PC-3 (cell line): ENCODE measurements around the gene TTC22. TPM values are rescaled to one million over a fixed set of nuclear protein-coding genes. Genes with fewer than 3 reads are reported as not detected.

Experiments used
- ATAC-seq: fragments of 200-7000 bp; cut with Tn5 transposase; 2 replicates; pipeline ENCODE4 v1.9.1; 2020; ENCODE audit warnings: mild to moderate bottlenecking, moderate library complexity
- BruUV-seq: library from RNA; stranded (reverse); fragments of 400-500 nt; replicated peaks from 2 replicates; lab custom pipeline; 2021; lab: Mats Ljungman, UMichigan
- CTCF ChIA-PET: fragments of 300-600 bp; sonication (Branson Sonifier 250); formaldehyde crosslinking; loops from one replicate; lab custom pipeline; 2022; ENCODE audit warnings: antibody characterized with exemption; lab: Charles Lee
- POLR2A ChIA-PET: fragments of 300-600 bp; sonication (Branson Sonifier 250); formaldehyde crosslinking; loops from one replicate; lab custom pipeline; 2022; ENCODE audit warnings: antibody characterized with exemption; ENCODE audit not compliant: unreplicated experiment; lab: Charles Lee
- DNase-seq: peaks from one replicate; pipeline ENCODE4 v3.0.0-alpha.2; 2015
- H2AFZ ChIP-seq: fragments of 300-600 bp; sonication (generic); 2 replicates; pipeline ENCODE4 v1.6.0; 2016; ENCODE audit warnings: antibody characterized with exemption, low read length
- H3F3A ChIP-seq: fragments of 300-600 bp; sonication (generic); one replicate; pipeline ENCODE4 v1.6.0; 2017; ENCODE audit warnings: antibody characterized with exemption, low read length, control low read depth, mild to moderate bottlenecking; ENCODE audit not compliant: unreplicated experiment
- H3K27ac ChIP-seq: fragments of 300-600 bp; sonication (generic); 2 replicates; pipeline ENCODE4 v1.5.1; 2016; ENCODE audit warnings: mild to moderate bottlenecking, low read length
- H3K27me3 ChIP-seq: fragments of 300-600 bp; sonication (generic); 2 replicates; pipeline ENCODE4 v1.6.1; 2016; ENCODE audit warnings: low read length, mixed read lengths
- H3K36me3 ChIP-seq: fragments of 300-600 bp; sonication (generic); 2 replicates; pipeline ENCODE4 v1.6.1; 2016; ENCODE audit warnings: low read depth, mixed run types, low read length, mixed read lengths
- H3K4me1 ChIP-seq: fragments of 300-600 bp; sonication (generic); 2 replicates; pipeline ENCODE4 v1.5.1; 2016; ENCODE audit warnings: low read length; ENCODE audit not compliant: insufficient read depth
- H3K4me2 ChIP-seq: fragments of 300-600 bp; sonication (generic); 2 replicates; pipeline ENCODE4 v1.6.0; 2016; ENCODE audit warnings: low read length
- H3K4me3 ChIP-seq: fragments of 300-600 bp; sonication (generic); 2 replicates; pipeline ENCODE4 v1.5.1; 2016; ENCODE audit warnings: mild to moderate bottlenecking, low read length, mixed read lengths
- H3K79me2 ChIP-seq: fragments of 300-600 bp; sonication (generic); 2 replicates; pipeline ENCODE4 v1.6.1; 2017; ENCODE audit warnings: low read length, mixed read lengths
- H3K9ac ChIP-seq: fragments of 300-600 bp; sonication (generic); 2 replicates; pipeline ENCODE4 v1.6.0; 2016; ENCODE audit warnings: mild to moderate bottlenecking, low read length
- H3K9me2 ChIP-seq: fragments of 300-600 bp; sonication (generic); replicated peaks from 2 replicates; pipeline ENCODE4 v1.6.1; 2016; ENCODE audit warnings: mixed run types, low read length, mixed read lengths
- H3K9me3 ChIP-seq: fragments of 300-600 bp; sonication (generic); 2 replicates; pipeline ENCODE4 v1.6.1; 2016; ENCODE audit warnings: low read length, mixed read lengths
- H4K20me1 ChIP-seq: fragments of 300-600 bp; sonication (generic); 2 replicates; pipeline ENCODE4 v1.6.1; 2016; ENCODE audit warnings: low read length, mixed read lengths
- CTCF ChIP-seq: fragments of 300-600 bp; sonication (generic); conservative IDR thresholded peaks from 2 replicates; pipeline ENCODE4 v1.5.1; 2017; ENCODE audit warnings: antibody characterized with exemption, low read depth, mild to moderate bottlenecking, low read length
- EZH2 ChIP-seq: fragments of 300-600 bp; sonication (generic); IDR thresholded peaks from one replicate; pipeline ENCODE4 v1.6.1; 2017; ENCODE audit warnings: antibody characterized with exemption, mild to moderate bottlenecking, low read length; ENCODE audit not compliant: unreplicated experiment
- EZH2phosphoT487 ChIP-seq: fragments of 300-600 bp; sonication (generic); IDR thresholded peaks from 2 replicates; pipeline ENCODE4 v1.6.1; 2018; ENCODE audit warnings: mild to moderate bottlenecking, antibody characterized with exemption, low read length, borderline replicate concordance
- intact Hi-C: fragments of 100-400 bp; cut with micrococcal nuclease; formaldehyde crosslinking; loops from 2 replicates; pipeline ENCODE4 v1.9.0; 2023
- total RNA-seq: library from RNA; depleted of rRNA; stranded (reverse); fragments of >200 nt; gene quantifications from 2 replicates; pipeline ENCODE4 v1.2.3, GENCODE V29; 2014

Gene TTC22
- total RNA-seq, 1 experiment from 2014 or later, result 21.8 TPM

DNA sequence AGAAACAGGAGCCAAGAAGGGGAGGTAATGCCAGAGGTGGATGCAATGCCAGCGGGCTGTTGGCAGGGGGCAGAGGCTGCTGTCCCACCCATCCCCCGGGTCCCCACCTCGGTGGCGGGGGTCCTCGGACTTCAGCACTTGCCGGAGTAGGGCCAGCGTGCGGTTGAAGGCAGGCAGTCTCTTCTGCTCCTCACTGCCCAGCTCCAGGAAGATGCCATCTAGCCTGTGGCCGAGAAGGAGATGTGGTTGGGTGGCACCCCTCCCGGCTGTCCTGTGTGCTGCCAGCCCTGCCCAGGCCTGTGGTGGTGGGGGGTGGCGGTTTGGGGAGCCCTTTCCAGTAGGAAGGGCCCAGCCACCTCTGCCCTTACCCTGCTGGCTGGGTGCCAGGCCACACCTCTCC, 13.5 kb downstream of the TTC22 start:
- Histone ChIP-seq H3K79me2 (no peaks in the 10 kb centered on the region; the same call in 1 of the 2 replicates), H3K9me3 (no peaks in the 10 kb centered on the region), H3K9me2 (no peaks in the 10 kb centered on the region), H3K27me3 (no peaks in the 10 kb centered on the region), H3K36me3 (0 out of 2 replicates have a peak, but pooled peaks cover 2% of the 10 kb centered on the region), H3F3A (no peaks in the 10 kb centered on the region), H3K4me1 (no peaks in the 10 kb centered on the region), H3K27ac (no peak overlapping the region), H3K4me3 (no peak overlapping the region), H2AFZ (no peak overlapping the region), H3K4me2 (no peak overlapping the region), H3K9ac (no peak overlapping the region), H4K20me1 (no peaks in the 10 kb centered on the region)
- ChIA-PET POLR2A (no interaction called here), CTCF (no interaction called here)
- no peak for ATAC-seq
- DNase-seq, result no peak
- TF ChIP-seq CTCF, result no peak
- no peak for TF ChIP-seq EZH2phosphoT487
- no TSS peak for BruUV-seq
- intact Hi-C loops, result no loop called here

GRCh38 chr1:54786778-54787177, 14.3 kb downstream of the TTC22 start:
- TF ChIP-seq EZH2 (no peak), CTCF (no peak), EZH2phosphoT487 (no peak)
- Histone ChIP-seq H4K20me1 (no peaks in the 10 kb centered on the region), H3K4me2 (no peak overlapping the region), H3F3A (no peaks in the 10 kb centered on the region), H3K27me3 (no peaks in the 10 kb centered on the region), H3K36me3 (0 out of 2 replicates have a peak, but pooled peaks cover 4% of the 10 kb centered on the region), H3K4me3 (no peak overlapping the region), H3K9ac (no peak overlapping the region), H3K27ac (no peak overlapping the region), H2AFZ (no peak overlapping the region), H3K9me3 (no peaks in the 10 kb centered on the region), H3K79me2 (no peaks in the 10 kb centered on the region), H3K4me1 (no peaks in the 10 kb centered on the region), H3K9me2 (no peaks in the 10 kb centered on the region)
- BruUV-seq, result no TSS peak
- CTCF ChIA-PET, result no interaction called here
- POLR2A ChIA-PET, result no interaction called here
- intact Hi-C loops, result no loop called here
- no peak for DNase-seq
- ATAC-seq, result no peak

DNA sequence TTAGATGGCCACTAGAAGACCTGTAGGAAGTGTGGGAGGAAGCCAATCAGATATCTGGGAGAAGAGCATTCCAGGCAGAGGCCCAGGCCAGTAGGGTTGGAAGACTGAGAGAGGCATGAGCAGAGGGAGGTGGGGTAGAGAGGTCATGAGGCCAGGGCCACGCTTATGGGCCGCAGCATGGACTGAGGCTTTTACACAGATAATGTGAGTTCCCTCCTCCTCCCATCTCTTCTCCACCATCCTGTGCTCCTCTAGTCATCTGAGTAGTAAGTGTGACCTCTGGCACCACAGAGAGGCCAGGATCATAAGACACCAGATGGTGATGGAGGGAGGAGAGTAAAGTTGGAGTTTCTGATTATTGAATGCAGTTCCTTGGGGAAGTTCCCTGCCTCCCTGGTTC, 17.1 kb downstream of the TTC22 start:
- no peaks in the 10 kb centered on the region for H3K9me3 ChIP-seq
- CTCF ChIA-PET, result no interaction called here
- H3K4me1 ChIP-seq, result no peaks in the 10 kb centered on the region
- no peaks in the 10 kb centered on the region for H3F3A ChIP-seq
- H2AFZ ChIP-seq, result no peak overlapping the region
- POLR2A ChIA-PET, result no interaction called here
- no peak overlapping the region for H3K4me3 ChIP-seq
- intact Hi-C loops, result no loop called here
- no peak overlapping the region for H3K4me2 ChIP-seq
- DNase-seq, result no peak
- no TSS peak for BruUV-seq
- H4K20me1 ChIP-seq, result no peaks in the 10 kb centered on the region
- H3K27ac ChIP-seq, result no peak overlapping the region
- H3K27me3 ChIP-seq, result no peaks in the 10 kb centered on the region
- TF ChIP-seq CTCF (no peak), EZH2phosphoT487 (no peak), EZH2 (no peak)
- H3K36me3 ChIP-seq, result 0 out of 2 replicates have a peak, but pooled peaks cover 4% of the 10 kb centered on the region
- no peaks in the 10 kb centered on the region for H3K9me2 ChIP-seq
- no peaks in the 10 kb centered on the region for H3K79me2 ChIP-seq
- no peak for ATAC-seq
- H3K9ac ChIP-seq, result no peak overlapping the region
